ENCODE measurements around the gene ADA.
A peak's percentile ranks its signal among the peaks of the same experiment; 100 is the strongest.
"Not testable (repeated sequence)": the region's sequence is repeated elsewhere in the genome, so short reads cannot be mapped to it uniquely, and the experiment has no call there.

ADA gene

DNA sequence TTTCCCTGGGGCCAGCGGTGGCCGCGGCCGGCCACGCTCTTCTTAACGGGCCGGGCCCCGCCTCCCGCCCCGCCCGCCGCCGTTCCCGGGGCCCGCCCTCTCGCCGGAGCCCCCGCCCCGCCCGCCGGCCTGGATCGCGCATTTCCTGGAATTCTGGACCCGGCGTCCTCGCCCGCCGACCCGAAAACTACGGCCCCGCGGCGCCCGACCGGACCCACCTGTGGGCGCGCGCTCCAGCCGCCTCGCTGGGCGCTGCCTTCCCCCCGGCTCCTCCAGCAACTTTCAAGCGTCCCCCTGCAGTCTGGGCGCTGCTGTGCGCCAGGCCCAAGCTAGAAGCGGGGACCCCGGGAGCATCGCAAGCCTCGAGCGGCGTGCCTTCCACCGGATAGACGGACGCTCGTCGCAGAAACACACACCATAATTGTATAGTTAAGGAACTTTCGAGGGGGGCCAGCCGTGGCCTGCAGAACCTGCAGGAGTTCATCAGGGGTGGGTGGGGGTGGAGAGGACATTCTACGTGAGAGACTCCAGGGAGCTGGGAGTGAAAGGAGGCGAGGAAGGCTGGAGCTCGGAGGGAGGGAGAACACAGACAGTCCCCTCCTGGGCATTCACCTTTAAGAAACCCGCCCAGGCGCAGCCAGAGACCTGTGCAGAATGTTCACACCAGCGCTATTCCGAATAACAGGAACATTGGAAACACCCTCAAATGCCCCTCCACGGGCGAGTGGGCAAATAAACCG lies at the start of gene ADA:
ADA (minus strand) TSS at position 16 of the 740 bp plus-strand sequence. CDS start 92 bp downstream, outside the sequence.
- Histone ChIP-seq H3K36me3 (ENCODE audit: insufficient read depth, low read length) (no peaks in the 10 kb centered on the region), H3K4me1 (ENCODE audit: insufficient read depth, low read length) (peaks cover 20% of the 10 kb centered on the region), H3K9ac (ENCODE audit: low read depth, low read length) (peak within 1 kb of the TSS; percentile 91), H3K9me3 (ENCODE audit: control insufficient read depth, insufficient read depth, low read length) (peaks cover 8% of the 10 kb centered on the region)

DNA sequence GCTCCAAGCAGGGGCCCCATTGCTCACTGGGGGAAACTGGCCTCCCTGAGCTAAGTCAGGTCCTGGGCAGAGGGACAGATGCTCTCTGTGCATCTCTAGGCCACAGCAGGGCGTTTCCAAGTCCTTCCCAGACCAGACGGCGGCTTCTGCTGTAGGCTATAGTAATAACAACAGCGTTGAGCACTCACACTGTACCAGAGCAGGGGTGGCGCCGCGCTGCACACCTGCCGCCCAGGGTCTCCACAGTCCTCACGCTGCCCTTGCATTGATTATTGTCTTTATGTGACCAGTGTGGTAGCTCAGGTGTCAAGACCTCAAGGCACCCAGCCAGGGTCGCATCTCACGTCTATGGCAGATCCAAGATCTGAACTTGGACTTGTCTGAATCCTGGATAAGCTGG lies 48.8 kb upstream of the ADA start:
- Histone ChIP-seq H3K4me1 (ENCODE audit: insufficient read depth, low read length) (peaks cover 19% of the 10 kb centered on the region), H3K9me3 (ENCODE audit: control insufficient read depth, insufficient read depth, low read length) (no peaks in the 10 kb centered on the region), H3K9ac (ENCODE audit: low read depth, low read length) (no peak overlapping the region), H3K36me3 (ENCODE audit: insufficient read depth, low read length) (no peaks in the 10 kb centered on the region)

GRCh38 chr20:44698351-44698750 lies 46.9 kb upstream of the ADA start:
- Histone ChIP-seq H3K36me3 (ENCODE audit: insufficient read depth, low read length) (no peaks in the 10 kb centered on the region), H3K9ac (ENCODE audit: low read depth, low read length) (no peak overlapping the region), H3K4me1 (ENCODE audit: insufficient read depth, low read length) (peaks cover 21% of the 10 kb centered on the region), H3K9me3 (ENCODE audit: control insufficient read depth, insufficient read depth, low read length) (no peaks in the 10 kb centered on the region)

DNA sequence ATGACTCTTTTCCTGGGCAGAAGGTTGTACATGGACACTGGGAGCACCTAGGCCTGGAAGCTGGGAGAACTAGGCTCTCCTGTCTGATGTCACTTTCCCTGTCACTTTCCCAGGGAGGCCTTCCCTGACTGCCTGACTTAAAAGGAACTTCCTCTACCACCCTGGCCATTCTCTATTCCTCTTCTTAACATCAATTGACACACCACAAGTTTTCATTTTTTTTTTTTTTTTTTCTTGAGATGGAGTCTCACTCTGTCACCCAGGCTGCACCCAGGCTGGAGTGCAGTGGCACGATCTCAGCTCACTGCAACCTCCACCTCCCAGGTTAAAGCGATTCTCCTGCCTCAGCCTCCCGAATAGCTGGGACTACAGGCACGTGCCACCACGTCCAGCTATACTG lies 45.5 kb upstream of the ADA start:
- H3K9ac ChIP-seq (ENCODE audit: low read depth, low read length); H3K9me3 ChIP-seq (ENCODE audit: control insufficient read depth, insufficient read depth, low read length); H3K36me3 ChIP-seq (ENCODE audit: insufficient read depth, low read length): not testable (repeated sequence)
- peaks cover 27% of the 10 kb centered on the region for H3K4me1 ChIP-seq (ENCODE audit: insufficient read depth, low read length)

GRCh38 chr20:44696315-44696714 lies 44.8 kb upstream of the ADA start:
- Histone ChIP-seq H3K9ac (ENCODE audit: low read depth, low read length) (no peak overlapping the region), H3K9me3 (ENCODE audit: control insufficient read depth, insufficient read depth, low read length) (no peaks in the 10 kb centered on the region; the same call in 1 of the 2 replicates), H3K36me3 (ENCODE audit: insufficient read depth, low read length) (no peaks in the 10 kb centered on the region), H3K4me1 (ENCODE audit: insufficient read depth, low read length) (peaks cover 21% of the 10 kb centered on the region)

DNA sequence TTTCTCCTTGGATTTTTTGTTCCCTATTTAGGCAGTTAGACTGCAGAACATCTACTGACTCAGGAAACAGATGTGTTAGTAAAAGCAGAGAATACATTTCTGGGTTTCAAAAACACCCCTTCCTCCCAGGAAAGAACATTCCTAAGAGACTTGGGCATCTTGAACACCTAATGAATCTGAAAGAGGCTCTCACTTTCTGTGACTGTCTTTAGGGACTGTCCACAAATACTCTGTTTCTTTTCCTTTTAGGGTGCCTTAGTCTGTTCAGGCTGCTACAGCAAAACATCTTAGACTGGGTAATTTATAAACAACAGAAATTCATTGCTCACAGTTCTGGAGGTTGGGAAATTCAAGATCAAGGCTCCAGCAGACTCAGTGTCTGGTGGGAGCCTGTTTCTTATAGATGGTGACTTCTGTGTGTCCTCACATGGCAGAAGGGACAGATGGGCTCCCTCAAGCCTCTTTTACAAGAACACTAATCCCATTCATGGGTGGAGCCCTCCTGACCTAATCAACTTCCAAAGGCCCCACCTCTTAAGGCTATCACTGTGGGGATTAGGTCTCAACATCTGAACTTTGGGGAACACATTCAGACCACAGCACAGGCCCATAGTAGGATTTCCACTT lies 44.3 kb upstream of the ADA start:
- Histone ChIP-seq H3K36me3 (ENCODE audit: insufficient read depth, low read length) (no peaks in the 10 kb centered on the region), H3K4me1 (ENCODE audit: insufficient read depth, low read length) (peaks cover 17% of the 10 kb centered on the region), H3K9ac (ENCODE audit: low read depth, low read length) (no peak overlapping the region), H3K9me3 (ENCODE audit: control insufficient read depth, insufficient read depth, low read length) (no peaks in the 10 kb centered on the region; the same call in 1 of the 2 replicates)

DNA sequence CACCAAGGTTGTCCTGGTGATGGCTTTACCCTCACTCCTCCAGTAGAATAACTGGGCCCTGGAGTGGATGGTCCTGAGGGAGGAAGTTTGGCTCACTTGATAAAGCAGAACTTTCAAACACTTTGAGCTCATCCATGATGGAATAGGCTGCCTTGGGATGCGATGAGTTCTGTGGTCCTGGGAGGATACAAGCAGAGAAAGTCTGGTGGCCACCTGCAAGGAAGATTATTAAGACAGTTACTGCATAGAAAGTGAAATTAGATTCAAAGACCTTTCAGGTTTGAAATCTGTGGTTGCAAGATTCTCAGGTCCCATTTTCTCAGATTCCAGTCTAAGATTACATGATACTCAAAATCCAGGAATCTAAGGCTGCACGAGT lies 43.8 kb upstream of the ADA start:
- Histone ChIP-seq H3K4me1 (ENCODE audit: insufficient read depth, low read length) (peaks cover 14% of the 10 kb centered on the region), H3K9ac (ENCODE audit: low read depth, low read length) (no peak overlapping the region), H3K9me3 (ENCODE audit: control insufficient read depth, insufficient read depth, low read length) (no peaks in the 10 kb centered on the region; the same call in 1 of the 2 replicates), H3K36me3 (ENCODE audit: insufficient read depth, low read length) (no peaks in the 10 kb centered on the region)

- Histone ChIP-seq H3K4me1 (ENCODE audit: insufficient read depth, low read length) (peaks cover 14% of the 10 kb centered on the region), H3K9ac (ENCODE audit: low read depth, low read length) (no peak overlapping the region), H3K9me3 (ENCODE audit: control insufficient read depth, insufficient read depth, low read length) (no peaks in the 10 kb centered on the region; the same call in 1 of the 2 replicates), H3K36me3 (ENCODE audit: insufficient read depth, low read length) (no peaks in the 10 kb centered on the region)
Measured at GRCh38 chr20:44694159-44694558, 42.7 kb upstream of the ADA start.

- Histone ChIP-seq H3K4me1 (ENCODE audit: insufficient read depth, low read length) (peaks cover 14% of the 10 kb centered on the region), H3K9ac (ENCODE audit: low read depth, low read length) (no peak overlapping the region), H3K9me3 (ENCODE audit: control insufficient read depth, insufficient read depth, low read length) (no peaks in the 10 kb centered on the region; the same call in 1 of the 2 replicates), H3K36me3 (ENCODE audit: insufficient read depth, low read length) (no peaks in the 10 kb centered on the region)
Measured at GRCh38 chr20:44693627-44694026, 42.1 kb upstream of the ADA start.

DNA sequence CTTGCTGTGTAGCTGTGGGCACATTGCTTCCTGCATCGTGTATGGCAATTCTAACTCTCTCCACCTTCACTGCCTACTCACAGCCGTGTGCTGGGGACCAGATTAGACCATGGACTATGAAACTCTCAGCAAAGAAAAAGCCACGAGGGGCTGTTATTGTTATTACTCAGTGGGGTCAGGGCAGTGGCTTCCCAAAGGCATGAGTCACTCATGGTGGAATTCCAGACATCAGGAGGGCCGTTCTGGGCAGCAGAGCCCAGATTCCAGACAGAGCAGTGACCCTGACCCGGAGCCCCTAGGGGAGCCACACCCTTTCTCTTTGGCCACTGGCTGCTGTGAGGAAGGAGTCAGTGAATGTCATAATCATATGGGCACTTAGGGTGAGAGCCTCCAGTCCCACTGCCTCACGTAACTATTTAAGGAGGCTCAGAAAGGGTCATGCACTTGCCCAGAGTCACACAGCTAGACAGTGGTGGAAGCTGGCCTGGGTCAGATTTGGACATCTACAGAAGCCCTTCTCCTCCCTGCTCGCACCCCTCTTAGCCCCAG lies 41.5 kb upstream of the ADA start:
- Histone ChIP-seq H3K36me3 (ENCODE audit: insufficient read depth, low read length) (no peaks in the 10 kb centered on the region), H3K4me1 (ENCODE audit: insufficient read depth, low read length) (peaks cover 14% of the 10 kb centered on the region), H3K9me3 (ENCODE audit: control insufficient read depth, insufficient read depth, low read length) (no peaks in the 10 kb centered on the region; the same call in 1 of the 2 replicates), H3K9ac (ENCODE audit: low read depth, low read length) (no peak overlapping the region)

DNA sequence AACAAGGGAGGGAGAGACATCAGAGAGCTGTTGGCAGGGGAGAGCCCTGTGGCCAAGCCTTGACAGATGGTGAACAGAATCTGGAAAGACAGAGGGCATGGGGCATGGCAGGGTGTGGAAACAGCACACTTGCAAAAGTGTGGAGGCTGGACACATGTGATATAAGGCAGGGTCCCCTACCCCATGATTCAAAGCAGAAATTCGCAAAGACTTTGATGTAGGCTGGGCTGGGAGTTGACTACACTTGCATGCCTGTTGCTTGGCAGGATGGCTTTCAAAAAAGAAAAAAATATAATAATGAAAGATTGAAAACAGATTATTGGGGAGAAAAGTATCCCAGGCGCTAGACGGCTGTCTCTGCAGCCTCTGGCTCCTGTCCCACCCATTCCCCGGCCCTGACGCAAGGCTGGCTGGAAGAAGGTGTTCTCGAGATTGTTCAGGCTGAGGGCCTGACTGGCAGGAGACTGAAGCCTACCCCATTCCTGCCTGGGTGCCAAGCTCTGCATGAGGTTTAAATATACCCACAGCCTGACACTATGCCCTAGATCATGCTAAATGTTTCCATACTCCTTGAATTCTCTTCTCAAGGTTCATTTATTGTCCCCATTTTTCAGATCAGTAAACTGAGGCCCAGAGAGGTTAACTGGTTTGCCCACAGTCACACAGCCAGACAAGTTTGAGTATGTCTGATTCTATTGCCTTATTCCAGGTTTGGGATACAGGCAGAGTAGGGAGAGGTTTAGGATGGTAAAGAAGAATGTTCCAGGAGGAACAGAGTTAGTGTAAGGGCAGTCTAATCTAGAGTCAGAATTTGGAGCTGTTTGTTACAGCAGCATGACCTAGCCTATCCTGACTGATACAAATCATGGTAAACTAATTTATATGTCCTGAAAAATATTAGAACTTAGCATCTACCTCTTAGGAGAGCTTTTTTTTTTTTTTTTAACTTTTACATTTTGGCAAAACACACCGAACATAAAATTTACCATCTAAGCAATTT lies 40.2 kb upstream of the ADA start:
- H3K4me1 ChIP-seq (ENCODE audit: insufficient read depth, low read length), result peaks cover 14% of the 10 kb centered on the region
- no peaks in the 10 kb centered on the region; the same call in 1 of the 2 replicates for H3K9me3 ChIP-seq (ENCODE audit: control insufficient read depth, insufficient read depth, low read length)
- H3K9ac ChIP-seq (ENCODE audit: low read depth, low read length), result no peak overlapping the region
- no peaks in the 10 kb centered on the region; the same call in 1 of the 2 replicates for H3K36me3 ChIP-seq (ENCODE audit: insufficient read depth, low read length)

DNA sequence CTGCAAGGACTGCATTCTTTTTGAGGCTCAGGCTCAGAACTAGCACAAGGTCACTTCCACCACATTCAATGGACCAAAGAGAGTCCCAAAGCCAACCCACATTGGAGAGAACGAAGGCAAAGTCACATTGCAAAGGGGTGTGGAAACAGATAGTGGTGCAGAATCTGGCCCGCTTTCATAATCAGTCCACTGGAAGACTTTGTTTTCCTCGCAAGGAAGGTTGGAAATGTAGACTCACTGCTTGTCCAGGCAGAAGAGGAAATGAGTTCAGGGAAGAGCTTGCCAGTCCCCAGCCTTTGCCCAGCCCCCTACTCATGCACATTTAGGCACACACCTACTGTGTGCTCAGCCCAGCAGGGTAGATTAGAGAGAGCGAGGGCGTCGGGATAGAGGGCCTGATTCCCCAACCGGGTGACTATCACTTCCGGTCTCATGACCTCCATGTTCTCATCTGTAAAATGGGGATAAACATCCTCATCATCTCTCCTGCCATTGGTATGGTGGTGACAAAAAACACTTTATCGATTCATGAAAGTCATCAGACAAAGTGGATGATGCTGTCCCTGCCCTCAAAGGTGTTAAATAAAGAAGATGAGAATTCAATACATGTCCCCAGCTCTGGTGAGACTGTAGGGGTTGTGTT lies 39.4 kb upstream of the ADA start:
- H3K9me3 ChIP-seq (ENCODE audit: control insufficient read depth, insufficient read depth, low read length), result no peaks in the 10 kb centered on the region; the same call in 1 of the 2 replicates
- H3K9ac ChIP-seq (ENCODE audit: low read depth, low read length), result no peak overlapping the region
- peaks cover 13% of the 10 kb centered on the region for H3K4me1 ChIP-seq (ENCODE audit: insufficient read depth, low read length)
- no peaks in the 10 kb centered on the region; the same call in 1 of the 2 replicates for H3K36me3 ChIP-seq (ENCODE audit: insufficient read depth, low read length)

DNA sequence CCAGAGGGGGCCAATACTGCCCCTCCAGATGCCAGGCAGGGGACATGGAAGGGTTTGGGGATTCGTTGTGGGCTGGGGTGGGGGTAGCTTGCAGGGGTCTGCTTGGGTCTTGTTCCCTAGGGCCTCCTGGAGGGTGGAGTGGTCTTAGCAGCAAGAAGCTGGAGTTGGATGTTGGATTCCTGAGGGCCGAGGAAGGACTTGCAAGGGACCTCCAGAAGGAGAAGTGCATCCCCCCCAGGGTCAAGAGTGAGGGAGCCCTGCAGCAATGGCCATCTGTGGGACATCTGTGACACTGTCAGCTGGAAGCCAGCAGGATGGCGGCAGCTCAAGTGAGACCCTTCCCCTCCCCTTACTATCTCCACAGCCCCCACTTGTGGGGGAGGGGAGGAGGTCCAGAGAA lies 38.3 kb upstream of the ADA start:
- Histone ChIP-seq H3K4me1 (ENCODE audit: insufficient read depth, low read length) (peaks cover 7% of the 10 kb centered on the region; the same call in 1 of the 2 replicates), H3K36me3 (ENCODE audit: insufficient read depth, low read length) (no peaks in the 10 kb centered on the region; the same call in 1 of the 2 replicates), H3K9me3 (ENCODE audit: control insufficient read depth, insufficient read depth, low read length) (no peaks in the 10 kb centered on the region; the same call in 1 of the 2 replicates), H3K9ac (ENCODE audit: low read depth, low read length) (no peak overlapping the region)
